ENCODE measurements around the gene MAGEA11.
"Not testable (repeated sequence)": the region's sequence is repeated elsewhere in the genome, so short reads cannot be mapped to it uniquely, and the experiment has no call there.

The MAGEA11 gene, protein sequence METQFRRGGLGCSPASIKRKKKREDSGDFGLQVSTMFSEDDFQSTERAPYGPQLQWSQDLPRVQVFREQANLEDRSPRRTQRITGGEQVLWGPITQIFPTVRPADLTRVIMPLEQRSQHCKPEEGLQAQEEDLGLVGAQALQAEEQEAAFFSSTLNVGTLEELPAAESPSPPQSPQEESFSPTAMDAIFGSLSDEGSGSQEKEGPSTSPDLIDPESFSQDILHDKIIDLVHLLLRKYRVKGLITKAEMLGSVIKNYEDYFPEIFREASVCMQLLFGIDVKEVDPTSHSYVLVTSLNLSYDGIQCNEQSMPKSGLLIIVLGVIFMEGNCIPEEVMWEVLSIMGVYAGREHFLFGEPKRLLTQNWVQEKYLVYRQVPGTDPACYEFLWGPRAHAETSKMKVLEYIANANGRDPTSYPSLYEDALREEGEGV

DNA sequence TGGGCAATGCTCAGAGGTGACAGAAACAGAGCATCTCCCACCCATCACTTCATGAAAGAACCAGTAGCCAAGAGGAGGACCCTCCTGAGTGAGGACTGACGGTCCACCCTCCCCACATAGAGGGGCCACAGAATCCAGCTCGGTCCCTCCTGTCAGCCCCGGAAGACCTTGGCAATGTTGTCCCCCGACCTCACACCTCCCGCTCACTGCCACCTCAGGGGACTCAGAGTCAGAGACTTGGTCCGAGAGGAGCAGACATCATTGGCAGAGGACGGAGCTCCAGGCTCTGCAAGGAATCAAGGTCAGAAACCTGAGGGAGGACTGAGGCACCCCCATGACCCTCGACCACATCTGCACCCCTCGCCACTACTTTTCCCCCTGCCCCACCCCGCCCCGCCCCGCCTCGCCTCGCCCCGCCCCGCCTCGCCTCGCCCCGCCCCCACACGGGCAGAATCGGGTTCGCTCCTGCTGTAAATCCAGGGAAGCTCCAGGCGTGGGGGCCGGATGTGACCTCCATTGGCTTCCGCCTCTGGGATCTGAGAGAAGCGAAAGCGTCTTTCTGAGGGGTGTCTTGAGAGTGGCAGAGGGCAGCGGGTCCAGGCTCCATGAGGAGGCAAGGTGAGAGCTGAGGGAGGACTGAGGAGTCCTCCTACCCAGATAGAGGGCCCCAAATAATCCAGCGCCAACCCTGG lies at the start of gene MAGEA11:
TSS of gene MAGEA11 (plus strand) at position 516 of the 692 bp plus-strand sequence. CDS start 1,100 bp downstream, outside the sequence.
- DNase-seq (ENCODE audit: low read depth in 1 of 2, low spot score in 1 of 2) = no peak

DNA sequence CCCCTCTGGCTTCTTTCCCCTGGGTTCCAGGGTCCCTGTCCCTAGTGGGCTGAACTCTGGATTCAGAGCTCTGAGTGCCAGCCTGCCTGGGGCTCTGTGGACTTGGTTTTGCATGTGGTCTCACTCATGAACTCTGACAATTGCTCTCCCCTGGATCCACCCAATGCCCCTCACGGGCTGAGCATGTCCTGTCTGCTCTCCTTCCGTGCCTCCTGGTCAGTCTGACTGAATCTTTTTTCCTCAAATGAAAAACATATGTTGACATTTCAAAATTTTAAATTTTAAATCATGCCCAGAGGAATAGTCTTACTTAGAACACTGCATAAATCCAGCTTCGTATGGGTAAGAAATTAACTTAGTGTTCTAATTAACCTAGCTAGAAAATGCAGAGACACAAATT lies 36.8 kb upstream of the MAGEA11 start:
- DNase-seq (ENCODE audit: low read depth in 1 of 2, low spot score in 1 of 2) = not testable (repeated sequence)

DNA sequence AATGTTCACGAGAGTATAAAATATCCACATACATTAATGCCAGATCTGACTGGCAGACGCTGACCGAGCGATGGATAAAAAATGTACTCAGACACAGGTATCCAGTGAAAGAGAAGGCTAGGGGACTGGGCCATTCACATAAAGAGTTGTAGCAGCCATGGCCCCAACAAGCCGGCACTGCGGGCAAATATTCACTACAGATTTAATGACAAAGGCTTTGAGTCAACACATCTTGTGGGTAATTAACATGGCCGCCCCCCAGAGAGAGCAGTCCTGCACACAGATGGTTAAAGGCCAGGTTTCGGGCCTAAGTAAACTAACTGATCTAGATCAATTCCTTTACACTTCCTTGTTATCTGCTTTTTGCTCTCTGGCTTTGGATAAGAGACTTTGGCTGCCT lies 36.3 kb upstream of the MAGEA11 start:
- not testable (repeated sequence) for DNase-seq (ENCODE audit: low read depth in 1 of 2, low spot score in 1 of 2)

DNA sequence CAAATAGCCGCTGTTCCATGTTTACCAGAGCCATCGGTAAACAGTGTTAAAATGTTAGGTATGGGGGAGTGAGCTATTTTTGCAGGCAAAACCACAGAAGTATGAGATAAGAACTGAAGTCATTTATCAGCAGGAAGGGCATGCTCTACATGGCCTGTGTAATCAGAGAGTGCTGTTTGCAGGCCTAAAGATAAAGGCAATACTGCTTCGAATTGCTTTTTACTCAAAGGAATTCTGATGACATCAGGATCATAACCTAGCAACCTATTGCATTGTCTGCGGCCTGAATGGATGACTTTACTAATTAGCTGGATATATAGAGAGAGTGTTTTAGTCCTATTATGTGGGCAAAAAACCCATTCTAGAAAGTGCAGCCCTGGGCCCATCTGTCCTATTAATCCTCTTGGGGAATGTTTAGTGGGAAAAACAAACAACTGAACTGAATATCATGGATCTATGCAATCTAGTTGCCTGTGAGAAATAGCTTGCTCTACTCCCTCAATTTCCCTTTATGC lies 32.6 kb upstream of the MAGEA11 start:
- not testable (repeated sequence) for DNase-seq (ENCODE audit: low read depth in 1 of 2, low spot score in 1 of 2)

DNA sequence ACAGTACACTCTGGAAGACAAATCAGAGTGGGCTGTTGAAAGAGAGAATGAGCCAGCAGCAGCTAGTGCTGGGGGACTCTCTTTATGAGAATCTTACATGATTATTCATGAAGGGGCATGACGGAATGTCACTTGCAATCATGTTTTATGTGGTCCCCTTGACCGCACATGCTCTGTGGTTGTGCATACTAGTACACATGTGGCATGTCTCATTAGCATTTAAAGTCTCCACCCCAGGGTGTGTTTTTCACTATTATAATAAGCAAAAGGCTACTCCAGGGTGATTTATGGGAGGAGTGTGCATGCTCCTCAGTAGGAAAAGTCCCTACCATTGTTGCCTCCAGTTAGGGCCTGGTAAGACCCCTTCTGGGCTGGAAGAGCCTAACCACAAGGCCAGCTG lies 30.7 kb upstream of the MAGEA11 start:
- no peak for DNase-seq (ENCODE audit: low read depth in 1 of 2, low spot score in 1 of 2)

DNA sequence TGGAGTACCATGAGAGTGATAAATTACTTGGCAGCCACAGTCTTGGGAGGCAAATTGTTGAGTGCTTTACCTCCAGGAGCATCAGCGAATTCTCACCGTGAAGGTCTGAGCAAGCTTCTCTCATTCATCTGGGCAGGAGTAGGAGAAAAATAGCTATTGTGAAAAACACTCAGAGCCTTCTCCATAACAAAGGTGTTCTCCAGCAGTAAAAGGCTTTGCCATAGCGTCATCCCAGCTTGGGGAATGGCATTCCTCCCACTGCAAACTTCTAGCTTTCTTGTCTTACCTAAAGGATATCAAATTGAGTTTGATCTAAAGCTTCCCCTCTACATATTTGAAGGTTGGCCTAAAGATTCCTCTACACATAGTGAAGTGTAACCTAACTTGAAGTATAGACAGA lies 29.8 kb upstream of the MAGEA11 start:
- DNase-seq (ENCODE audit: low read depth in 1 of 2, low spot score in 1 of 2) = no peak

DNA sequence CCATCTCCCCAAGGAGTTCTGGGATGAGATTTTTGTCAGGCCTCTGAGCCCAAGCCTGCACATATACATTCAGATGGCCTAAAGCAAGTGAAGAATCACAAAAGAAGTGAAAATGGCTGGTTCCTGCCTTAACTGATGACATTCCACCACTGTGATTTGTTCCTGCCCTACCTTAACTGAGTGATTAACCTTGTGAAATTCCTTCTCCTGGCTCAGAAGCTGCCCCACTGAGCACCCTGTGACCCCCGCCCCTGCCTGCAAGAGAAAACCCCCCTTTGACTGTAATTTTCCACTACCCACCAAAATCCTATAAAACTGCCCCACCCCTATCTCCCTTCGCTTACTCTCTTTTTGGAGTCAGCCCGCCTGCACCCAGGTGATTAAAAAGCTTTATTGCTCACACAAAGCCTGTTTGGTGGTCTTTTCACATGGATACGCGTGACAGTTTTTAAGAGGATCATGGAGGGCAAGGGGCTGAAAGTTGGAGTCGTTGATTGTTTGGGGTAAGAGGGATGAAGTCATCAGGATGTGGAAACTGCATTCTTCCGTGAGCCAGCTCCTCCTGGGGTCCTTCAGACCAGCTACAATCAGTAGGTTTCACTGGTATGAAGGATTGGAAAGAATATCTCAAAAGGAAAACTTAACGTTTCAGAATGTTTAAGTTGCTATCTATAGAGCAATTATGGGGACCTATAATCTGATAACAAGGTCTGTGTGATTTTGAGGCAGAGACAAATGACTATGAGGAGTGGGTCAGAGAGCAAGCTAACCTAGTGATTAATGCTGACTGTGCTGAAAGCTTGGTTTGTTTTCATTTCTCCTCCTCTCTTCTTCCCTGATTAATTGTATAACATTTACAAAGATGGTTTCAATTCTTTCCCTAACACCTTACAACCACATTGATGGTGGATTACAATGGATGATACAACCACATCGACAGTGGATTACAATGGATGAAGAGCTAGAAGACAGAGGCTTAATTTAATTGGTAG lies 28.6 kb upstream of the MAGEA11 start:
- DNase-seq (ENCODE audit: low read depth in 1 of 2, low spot score in 1 of 2) = no peak

DNA sequence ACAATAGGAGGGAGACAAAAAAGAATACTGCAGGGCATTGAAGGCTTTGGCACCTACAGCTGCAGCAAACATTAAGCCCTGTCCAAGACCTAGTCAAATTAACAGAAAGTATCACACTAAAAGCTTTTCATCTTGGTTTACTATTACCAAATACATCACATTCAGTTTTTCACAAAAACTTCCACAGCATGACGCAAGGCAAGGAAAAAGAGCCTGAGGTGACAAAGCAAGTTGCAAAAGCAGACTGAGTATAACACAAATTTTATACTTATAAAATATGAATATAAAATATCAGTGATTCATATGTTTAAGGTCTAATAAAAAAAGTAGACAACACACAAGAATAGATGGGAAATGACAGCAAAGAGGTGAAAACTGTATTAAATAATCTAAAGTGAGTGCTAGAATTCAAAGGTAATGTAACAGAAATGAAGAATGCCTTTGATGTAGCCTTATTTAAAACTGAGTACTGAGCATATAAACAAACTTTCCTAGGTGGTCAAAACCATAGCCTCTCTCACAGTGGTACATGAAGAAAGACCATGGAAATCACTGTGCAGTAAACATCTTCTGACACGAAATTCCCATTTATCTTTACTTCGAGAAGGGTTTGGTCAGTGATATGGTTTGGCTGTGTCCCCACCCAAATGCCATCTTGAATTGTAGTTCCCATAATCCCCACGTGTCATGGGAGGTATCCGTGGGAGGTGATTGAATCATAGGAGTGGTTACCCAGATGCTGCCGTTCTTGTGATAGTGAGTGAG lies 27.7 kb upstream of the MAGEA11 start:
- DNase-seq (ENCODE audit: low read depth in 1 of 2, low spot score in 1 of 2) = no peak

DNA sequence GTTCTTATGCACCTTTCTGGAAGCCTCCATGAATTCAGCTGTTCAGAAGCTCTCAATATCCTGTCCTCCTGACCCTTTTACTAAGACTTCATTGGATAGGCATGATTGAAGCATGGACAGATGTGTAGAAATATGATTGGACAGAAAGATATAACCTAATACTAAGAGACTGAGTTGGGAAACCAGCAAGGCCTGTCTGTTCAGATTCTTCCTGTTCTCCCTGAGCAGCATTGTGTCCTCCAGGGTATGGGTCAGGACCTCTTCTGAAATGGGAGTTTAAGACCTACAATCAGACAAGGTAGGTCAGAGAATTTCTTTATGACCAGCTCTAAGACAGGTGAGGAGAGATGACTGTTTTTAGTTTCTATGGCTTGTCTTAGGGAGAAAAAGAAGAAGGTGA lies 23.9 kb upstream of the MAGEA11 start:
- no peak for DNase-seq (ENCODE audit: low read depth in 1 of 2, low spot score in 1 of 2)

DNA sequence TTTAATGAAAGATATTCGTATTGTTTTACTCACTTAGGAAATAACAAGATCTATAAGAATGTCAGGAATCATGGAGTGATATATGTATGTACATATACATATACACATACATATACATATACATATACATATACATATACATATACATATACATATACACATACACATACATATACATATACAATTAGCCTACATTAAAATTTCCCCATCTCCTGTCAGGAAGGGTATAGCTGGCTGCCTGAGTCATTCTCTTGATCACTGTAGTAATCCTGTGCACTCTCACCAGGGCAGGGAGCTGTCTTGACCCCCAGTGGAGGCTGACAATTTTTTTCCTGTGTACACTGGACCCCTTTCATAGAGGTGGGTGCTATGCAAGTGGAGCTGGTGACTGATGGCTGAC lies 23.3 kb upstream of the MAGEA11 start:
- DNase-seq (ENCODE audit: low read depth in 1 of 2, low spot score in 1 of 2) = no peak

DNA sequence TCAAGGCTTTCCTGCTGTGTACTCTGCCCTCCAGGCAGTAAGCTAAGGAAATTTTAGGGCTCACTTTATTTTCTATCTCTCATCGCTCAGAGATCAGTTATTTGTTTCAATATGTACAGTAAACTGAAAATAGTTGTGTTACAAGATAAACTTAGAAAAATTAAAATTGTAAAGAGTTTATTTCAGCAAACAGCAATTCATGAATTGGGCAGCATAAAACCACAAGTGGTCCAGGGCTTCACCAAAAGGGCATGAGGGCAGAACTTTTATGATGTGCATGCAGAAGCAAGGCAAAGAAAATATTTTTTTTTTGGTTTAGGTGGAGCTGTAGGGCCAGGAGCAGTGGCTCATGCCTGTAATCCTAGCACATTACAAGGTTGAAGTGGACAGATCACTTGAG lies 20.1 kb upstream of the MAGEA11 start:
- no peak for DNase-seq (ENCODE audit: low read depth in 1 of 2, low spot score in 1 of 2)

DNA sequence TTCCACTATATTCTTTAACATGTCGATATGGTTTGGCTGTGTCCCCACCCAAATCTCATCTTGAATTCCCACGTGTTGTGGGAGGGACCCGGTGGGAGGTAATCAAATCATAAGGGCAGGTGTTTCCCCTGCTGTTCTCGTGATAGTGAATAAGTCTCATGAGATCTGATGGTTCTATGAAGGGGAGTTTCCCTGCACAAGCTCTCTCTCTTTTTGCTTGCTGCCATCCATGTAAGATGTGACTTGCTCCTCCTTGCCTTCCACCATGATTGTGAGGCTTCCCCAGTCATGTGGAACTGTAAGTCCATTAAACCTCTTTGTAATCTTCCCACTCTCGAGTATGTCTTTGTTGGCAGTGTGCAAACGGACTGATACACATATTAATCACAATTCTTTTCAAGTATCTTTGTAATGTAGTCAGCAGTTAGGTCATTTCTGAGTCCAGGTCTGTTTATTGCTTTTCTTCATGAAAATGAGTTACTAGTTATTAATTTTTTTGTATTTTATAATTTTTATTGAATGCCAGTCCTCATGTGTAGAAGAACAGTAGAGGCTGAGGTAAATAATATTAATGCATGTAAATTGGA lies 19.1 kb upstream of the MAGEA11 start:
- not testable (repeated sequence) for DNase-seq (ENCODE audit: low read depth in 1 of 2, low spot score in 1 of 2)

DNA sequence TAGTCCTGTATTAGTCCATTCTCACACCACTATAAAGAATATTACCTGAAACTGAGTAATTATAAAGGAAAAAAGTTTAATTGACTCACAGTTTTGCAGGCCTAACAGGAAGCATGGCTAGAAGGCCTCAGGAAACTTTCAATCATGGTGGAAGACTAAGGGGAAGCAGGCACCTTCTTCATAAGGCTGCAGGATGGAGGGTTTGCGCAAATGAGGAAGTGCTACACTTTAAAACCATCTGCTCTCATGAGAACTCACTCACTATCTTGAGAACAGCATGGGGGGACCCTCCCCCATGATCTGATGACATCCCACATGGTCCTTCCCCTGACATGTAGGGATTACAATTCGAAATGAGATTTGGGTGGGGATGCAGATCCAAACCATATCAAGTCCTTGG lies 12.1 kb upstream of the MAGEA11 start:
- DNase-seq (ENCODE audit: low read depth in 1 of 2, low spot score in 1 of 2) = no peak

DNA sequence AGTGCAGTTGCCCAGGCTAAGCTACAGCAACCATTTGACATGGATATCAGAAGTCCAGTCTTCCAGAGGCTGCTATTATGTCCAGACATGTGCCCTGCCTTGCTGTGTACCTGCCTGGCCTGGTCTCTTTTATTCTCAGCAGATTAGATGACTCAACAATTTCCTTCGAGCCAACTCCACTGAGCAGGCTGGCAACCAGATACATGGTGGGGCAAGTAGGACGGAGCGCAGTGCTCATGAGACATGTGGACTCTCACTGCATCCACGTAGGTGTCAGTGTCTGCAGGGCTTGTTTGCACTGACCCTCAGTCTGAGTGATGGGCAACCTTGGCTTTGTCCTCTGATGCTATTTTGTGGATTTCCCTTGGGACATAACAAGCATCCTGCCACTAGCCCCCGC lies 7.2 kb upstream of the MAGEA11 start:
- no peak for DNase-seq (ENCODE audit: low read depth in 1 of 2, low spot score in 1 of 2)

DNA sequence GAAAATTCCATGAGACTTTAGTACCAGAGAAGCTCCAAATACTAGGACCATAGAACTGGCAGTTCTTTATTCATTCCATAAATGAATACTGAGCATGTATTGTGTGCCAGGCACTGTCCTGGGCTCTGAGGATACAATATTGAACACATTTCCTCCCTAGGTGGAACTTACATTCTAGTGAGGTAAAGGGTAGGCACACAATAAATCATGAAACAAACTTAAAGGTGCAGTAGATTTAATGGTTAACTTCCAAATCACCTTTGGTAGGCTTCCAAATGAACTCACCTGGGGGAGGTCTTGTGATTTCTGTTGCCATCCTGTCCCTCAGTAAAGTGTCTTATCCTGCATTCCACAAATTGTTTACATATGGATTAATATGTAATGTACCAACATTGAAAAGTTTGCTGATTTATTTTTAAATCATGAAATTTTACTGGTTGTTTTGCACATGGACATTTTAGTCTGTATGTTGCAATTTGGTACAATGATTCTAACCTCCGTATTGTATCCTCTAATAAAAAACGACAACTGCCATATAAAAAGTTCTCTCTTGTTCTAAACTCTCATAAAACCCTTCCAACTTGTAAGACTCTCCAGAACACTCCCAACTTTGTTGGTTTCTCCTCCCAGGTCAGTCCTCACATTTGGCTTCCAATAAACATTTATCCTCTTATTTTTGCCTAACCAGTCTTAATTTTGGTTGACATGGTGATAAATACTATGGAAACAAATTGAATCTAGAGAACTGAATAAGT lies 4.5 kb upstream of the MAGEA11 start:
- DNase-seq (ENCODE audit: low read depth in 1 of 2, low spot score in 1 of 2) = no peak

DNA sequence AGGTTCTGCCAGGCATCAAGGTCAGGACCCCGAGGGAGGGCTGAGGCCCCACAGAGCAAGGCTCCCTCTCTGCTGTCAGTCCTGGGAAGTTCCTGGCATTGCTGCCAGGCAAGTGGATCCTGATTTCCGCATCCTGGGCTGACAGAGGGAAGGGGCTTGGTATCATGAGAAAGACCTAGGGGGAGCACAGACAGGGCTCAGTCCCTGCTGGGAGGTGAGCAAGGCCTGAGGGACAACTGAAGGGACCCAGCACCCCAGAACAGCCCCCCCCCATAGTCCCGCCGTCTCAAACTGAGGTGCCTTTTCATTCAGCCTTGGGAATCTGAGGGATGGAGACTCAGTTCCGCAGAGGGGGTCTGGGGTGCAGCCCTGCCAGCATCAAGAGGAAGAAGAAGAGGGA lies 971 bp downstream of the MAGEA11 start:
- DNase-seq (ENCODE audit: low read depth in 1 of 2, low spot score in 1 of 2) = no peak

DNA sequence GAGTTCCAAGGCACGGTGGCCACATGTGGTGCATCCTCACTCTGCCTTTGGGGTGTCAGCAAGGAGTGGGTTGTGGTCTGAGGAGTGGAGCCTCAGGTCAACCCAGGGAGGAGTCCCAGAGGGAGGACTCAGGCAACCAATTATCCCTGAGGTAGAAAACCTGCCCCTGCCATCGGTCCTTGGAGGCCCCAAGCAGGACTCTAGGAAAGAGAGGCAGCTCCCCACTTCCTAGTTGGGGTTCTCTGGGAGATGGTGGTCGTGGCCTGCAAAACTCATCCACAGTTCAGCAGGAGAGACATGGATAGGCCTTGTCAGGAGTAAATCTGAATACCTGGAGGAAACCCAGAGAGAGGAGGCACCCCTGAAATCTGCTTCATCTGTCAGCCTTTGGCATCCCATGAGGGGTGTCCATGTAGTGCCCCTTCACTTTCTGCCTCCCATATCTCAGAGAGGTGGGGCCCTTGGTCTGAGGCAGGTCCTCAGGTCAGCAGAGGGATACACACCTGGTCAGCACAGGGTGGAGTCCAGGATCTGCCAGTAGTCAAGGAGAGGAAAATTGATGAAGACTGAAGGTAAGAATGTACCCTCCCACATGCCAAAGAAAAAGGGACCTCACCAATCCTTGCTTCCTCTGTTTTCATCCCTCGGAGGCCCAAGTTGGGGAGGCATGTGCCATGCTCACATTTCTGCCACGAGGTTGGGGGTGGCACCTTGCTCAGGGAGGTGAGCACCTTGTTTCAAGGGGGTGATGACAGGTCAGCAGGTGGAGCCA lies 1.6 kb downstream of the MAGEA11 start:
- DNase-seq (ENCODE audit: low read depth in 1 of 2, low spot score in 1 of 2) = no peak

DNA sequence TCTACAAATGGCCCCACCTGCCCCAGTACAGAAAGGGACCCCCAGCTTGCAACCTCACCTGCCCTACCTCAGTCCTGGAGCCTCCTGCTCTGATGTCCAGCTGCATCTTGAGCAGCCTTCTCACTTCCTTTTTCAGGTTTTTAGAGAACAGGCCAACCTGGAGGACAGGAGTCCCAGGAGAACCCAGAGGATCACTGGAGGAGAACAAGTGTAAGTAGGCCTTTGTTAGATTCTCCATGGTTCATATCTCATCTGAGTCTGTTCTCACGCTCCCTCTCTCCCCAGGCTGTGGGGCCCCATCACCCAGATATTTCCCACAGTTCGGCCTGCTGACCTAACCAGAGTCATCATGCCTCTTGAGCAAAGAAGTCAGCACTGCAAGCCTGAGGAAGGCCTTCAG lies 3.6 kb downstream of the MAGEA11 start:
- no peak for DNase-seq (ENCODE audit: low read depth in 1 of 2, low spot score in 1 of 2)

DNA sequence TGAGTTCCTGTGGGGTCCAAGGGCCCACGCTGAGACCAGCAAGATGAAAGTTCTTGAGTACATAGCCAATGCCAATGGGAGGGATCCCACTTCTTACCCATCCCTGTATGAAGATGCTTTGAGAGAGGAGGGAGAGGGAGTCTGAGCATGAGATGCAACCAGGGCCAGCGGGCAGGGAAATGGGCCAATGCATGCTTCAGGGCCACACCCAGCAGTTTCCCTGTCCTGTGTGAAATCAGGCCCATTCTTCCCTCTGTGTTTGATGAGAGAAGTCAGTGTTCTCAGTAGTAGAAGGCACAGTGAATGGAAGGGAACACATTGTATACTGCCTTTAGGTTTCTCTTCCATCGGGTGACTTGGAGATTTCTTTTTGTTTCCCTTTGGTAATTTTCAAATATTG lies 4.8 kb downstream of the MAGEA11 start:
- DNase-seq (ENCODE audit: low read depth in 1 of 2, low spot score in 1 of 2) = no peak

All from stimulated activated CD4-positive, alpha-beta T cell treated with anti-CD3 and anti-CD28 coated beads, Interleukin-15, amount 100 ng/mL, for 1 hour (primary cell).